Measurements from ENCODE around the gene MRTFB. TPM values are rescaled to one million over a fixed set of nuclear protein-coding genes. Genes with fewer than 3 reads are reported as not detected.
A peak's percentile ranks its signal among the peaks of the same experiment; 100 is the strongest.

MRTFB gene
- total RNA-seq, 4 donors from 2014 or later: 37.8 to 82.7 (median 47.9) TPM

- peaks cover 11% of the 10 kb centered on the region for H3K27me3 ChIP-seq
- in situ Hi-C loops (cut with MboI; ENCODE audit: low pct_ligation_motif_present in 1 of 4, low pct_unique_long_range_greater_than_20kb in 1 of 4, low sequenced_read_pairs in 3 of 4) (loop anchor here in 2 of 4 donors (10.0 kb wide), 1 partner anchor 216 kb away; no protein-coding TSS in a partner anchor), intact Hi-C loops (cut with DNase I; ENCODE audit: low total_unique reads) (no loop called here)
- no peak overlapping the region for H3K4me3 ChIP-seq
- no peaks in the 10 kb centered on the region for H3K9me3 ChIP-seq
- peaks cover 0 to 52% (median 20%) of the 10 kb centered on the region in 4 donors for H3K4me1 ChIP-seq
- DNase-seq: no peak
- TF ChIP-seq POLR2AphosphoS5 (IDR thresholded peaks at IDR 0.05) (no peak), CTCF (IDR thresholded peaks at IDR 0.05) (no peak), POLR2A (IDR thresholded peaks at IDR 0.05) (no peak), EP300 (IDR thresholded peaks at IDR 0.05; ENCODE audit: low read depth) (no peak)
- 100% methylated on average over 1 of the region's 1 CpG for whole genome bisulfite sequencing, 2 donors (ENCODE audit: low coverage in 1 of 2)
- peak overlapping the region in 3 of 4 donors; percentile 12 to 58 (median 53) for H3K27ac ChIP-seq
- no peaks in the 10 kb centered on the region for H3K36me3 ChIP-seq
Measured at GRCh38 chr16:14308368-14308723, 237.2 kb downstream of the MRTFB start.

DNA sequence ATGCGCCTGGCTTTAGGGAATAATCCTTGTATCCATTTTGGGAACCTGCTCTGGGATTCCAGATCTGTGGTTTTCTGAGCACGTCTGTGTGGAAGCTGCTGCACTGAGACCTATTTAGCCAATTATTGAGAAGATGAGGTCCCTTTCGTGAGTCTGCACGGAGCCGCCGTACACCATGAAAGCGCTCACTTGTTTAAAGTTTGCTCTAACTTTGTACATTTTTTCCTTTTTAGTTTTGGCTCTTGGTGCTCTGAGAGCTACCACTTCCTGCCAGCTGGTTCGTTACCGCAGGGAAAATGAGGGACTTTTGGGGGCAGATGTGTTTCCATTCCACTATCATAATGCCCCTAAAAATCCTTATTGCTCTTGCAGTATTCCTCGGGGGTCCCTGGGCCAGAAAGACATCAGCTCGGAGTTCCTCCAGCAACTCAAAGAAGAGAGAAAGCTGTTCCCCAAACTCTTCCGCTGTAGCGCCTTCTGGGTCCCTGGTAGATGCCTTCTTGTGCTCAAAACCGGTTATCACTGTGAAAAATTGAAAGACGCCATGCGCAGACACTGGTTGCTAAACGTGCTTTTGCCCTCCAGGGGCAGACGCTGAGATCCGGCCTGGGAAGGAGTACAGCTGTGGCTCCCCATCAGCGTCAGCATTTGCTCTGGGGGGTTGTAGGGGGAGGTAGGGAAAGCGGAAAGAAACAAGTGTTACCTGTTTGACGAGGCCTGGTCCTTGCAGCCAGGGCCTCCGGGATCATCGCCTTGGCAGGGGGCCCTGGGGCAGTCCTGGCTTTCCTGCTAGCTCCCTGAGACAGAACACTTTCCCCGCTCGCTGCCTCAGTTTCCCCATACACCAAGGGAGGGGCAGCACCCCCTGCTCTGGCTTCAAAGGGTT is 238.1 kb downstream of the MRTFB start:
- in situ Hi-C loops (cut with MboI; ENCODE audit: low pct_ligation_motif_present in 1 of 4, low pct_unique_long_range_greater_than_20kb in 1 of 4, low sequenced_read_pairs in 3 of 4): loop anchor here in 2 of 4 donors (10.0 kb wide), 1 partner anchor 216 kb away; no protein-coding TSS in a partner anchor
- intact Hi-C loops (cut with DNase I; ENCODE audit: low total_unique reads): no loop called here
- Histone ChIP-seq H3K9me3 (no peaks in the 10 kb centered on the region), H3K27me3 (peaks cover 2% of the 10 kb centered on the region), H3K27ac (peak overlapping the region; percentile 37 to 60 (median 56)), H3K36me3 (no peaks in the 10 kb centered on the region), H3K4me1 (peaks cover 0 to 47% (median 20%) of the 10 kb centered on the region in 4 donors), H3K4me3 (peak overlapping the region in 1 of 4 donors; percentile 9)
- TF ChIP-seq POLR2A (IDR thresholded peaks at IDR 0.05) (no peak), POLR2AphosphoS5 (IDR thresholded peaks at IDR 0.05) (no peak)
- WGBS, 2 donors (ENCODE audit: low coverage in 1 of 2): 60 to 100% methylated on average over 1 to 26 of the region's 26 CpGs
- DNase-seq: no peak

- Histone ChIP-seq H3K27me3 (no peaks in the 10 kb centered on the region), H3K4me1 (peaks cover 0 to 47% (median 19%) of the 10 kb centered on the region in 4 donors), H3K4me3 (no peak overlapping the region), H3K9me3 (no peaks in the 10 kb centered on the region), H3K27ac (peak overlapping the region; percentile 37 to 60 (median 56)), H3K36me3 (no peaks in the 10 kb centered on the region)
- no peak for DNase-seq
- in situ Hi-C loops (cut with MboI; ENCODE audit: low pct_ligation_motif_present in 1 of 4, low pct_unique_long_range_greater_than_20kb in 1 of 4, low sequenced_read_pairs in 3 of 4): loop anchor here in 2 of 4 donors (10.0 kb wide), 1 partner anchor 215 kb away; no protein-coding TSS in a partner anchor
- intact Hi-C loops (cut with DNase I; ENCODE audit: low total_unique reads): no loop called here
- WGBS, 2 donors (ENCODE audit: low coverage in 1 of 2): 68 to 85% methylated on average over 9 to 10 of the region's 10 CpGs
- no peak for TF ChIP-seq POLR2AphosphoS5 (IDR thresholded peaks at IDR 0.05)
- TF ChIP-seq EP300 (IDR thresholded peaks at IDR 0.05; ENCODE audit: low read depth): no peak
- no peak for TF ChIP-seq CTCF (IDR thresholded peaks at IDR 0.05)
- TF ChIP-seq POLR2A (IDR thresholded peaks at IDR 0.05): no peak
Measured at GRCh38 chr16:14309906-14310305, 238.8 kb downstream of the MRTFB start.

- DNase-seq: peak; percentile 44
- H3K4me1 ChIP-seq: peaks cover 0 to 47% (median 19%) of the 10 kb centered on the region in 4 donors
- in situ Hi-C loops (cut with MboI; ENCODE audit: low pct_ligation_motif_present in 1 of 4, low pct_unique_long_range_greater_than_20kb in 1 of 4, low sequenced_read_pairs in 3 of 4) (no loop called here), intact Hi-C loops (cut with DNase I; ENCODE audit: low total_unique reads) (no loop called here)
- H3K36me3 ChIP-seq: no peaks in the 10 kb centered on the region
- peak overlapping the region in 1 of 4 donors; percentile 30 for H3K4me3 ChIP-seq
- TF ChIP-seq POLR2AphosphoS5 (IDR thresholded peaks at IDR 0.05) (no peak), EP300 (IDR thresholded peaks at IDR 0.05; ENCODE audit: low read depth) (no peak), CTCF (IDR thresholded peaks at IDR 0.05) (no peak), POLR2A (IDR thresholded peaks at IDR 0.05) (no peak)
- WGBS, 2 donors (ENCODE audit: low coverage in 1 of 2): 44 to 60% methylated on average over 2 to 10 of the region's 10 CpGs
- peak overlapping the region in 2 of 4 donors; percentile 1 to 60 for H3K27ac ChIP-seq
- no peaks in the 10 kb centered on the region for H3K9me3 ChIP-seq
- no peaks in the 10 kb centered on the region for H3K27me3 ChIP-seq
Measured at GRCh38 chr16:14310519-14310991, 239.4 kb downstream of the MRTFB start.
